GM23338 (cell line): ENCODE results near the gene UBE2V1.

ENCODE experiments used
- CREB1 ChIP-seq: fragments of 250-450 bp; sonication (Bioruptor Pico); IDR thresholded peaks from 2 replicates; pipeline ENCODE4 v1.5.0; 2020; ENCODE audit warnings: low read depth, mild to moderate bottlenecking, moderate library complexity
- CTCF ChIP-seq, 2 experiments: fragments of 200-600 bp in 1 of 2; sonication (generic) in 1 of 2; conservative IDR thresholded peaks; 2 replicates each; pipeline versions ENCODE4 v1.5.1 to v1.6.1; 2016 to 2017; ENCODE audit warnings: antibody characterized with exemption in 2 of 2, low read depth in 2 of 2, mild to moderate bottlenecking in 2 of 2, moderate library complexity in 1 of 2
- EZH2 ChIP-seq: fragments of 200-600 bp; sonication (generic); IDR thresholded peaks from one replicate; pipeline ENCODE4 v1.8.0; 2017; ENCODE audit warnings: antibody characterized with exemption, mild to moderate bottlenecking, low read depth; ENCODE audit not compliant: unreplicated experiment
- EZH2phosphoT487 ChIP-seq: fragments of 200-600 bp; sonication (generic); IDR thresholded peaks from one replicate; pipeline ENCODE4 v1.8.1; 2018; ENCODE audit warnings: antibody characterized with exemption; ENCODE audit not compliant: unreplicated experiment
- POLR2AphosphoS5 ChIP-seq: IDR thresholded peaks from 2 replicates; pipeline ENCODE4 v1.6.1; 2016; ENCODE audit warnings: antibody characterized with exemption, low read depth
- TF ChIP-seq, protein P1 (sequence below): IDR thresholded peaks from one replicate; pipeline ENCODE4 v1.6.1; 2018; ENCODE audit warnings: antibody characterized with exemption; ENCODE audit not compliant: unreplicated experiment

DNA sequence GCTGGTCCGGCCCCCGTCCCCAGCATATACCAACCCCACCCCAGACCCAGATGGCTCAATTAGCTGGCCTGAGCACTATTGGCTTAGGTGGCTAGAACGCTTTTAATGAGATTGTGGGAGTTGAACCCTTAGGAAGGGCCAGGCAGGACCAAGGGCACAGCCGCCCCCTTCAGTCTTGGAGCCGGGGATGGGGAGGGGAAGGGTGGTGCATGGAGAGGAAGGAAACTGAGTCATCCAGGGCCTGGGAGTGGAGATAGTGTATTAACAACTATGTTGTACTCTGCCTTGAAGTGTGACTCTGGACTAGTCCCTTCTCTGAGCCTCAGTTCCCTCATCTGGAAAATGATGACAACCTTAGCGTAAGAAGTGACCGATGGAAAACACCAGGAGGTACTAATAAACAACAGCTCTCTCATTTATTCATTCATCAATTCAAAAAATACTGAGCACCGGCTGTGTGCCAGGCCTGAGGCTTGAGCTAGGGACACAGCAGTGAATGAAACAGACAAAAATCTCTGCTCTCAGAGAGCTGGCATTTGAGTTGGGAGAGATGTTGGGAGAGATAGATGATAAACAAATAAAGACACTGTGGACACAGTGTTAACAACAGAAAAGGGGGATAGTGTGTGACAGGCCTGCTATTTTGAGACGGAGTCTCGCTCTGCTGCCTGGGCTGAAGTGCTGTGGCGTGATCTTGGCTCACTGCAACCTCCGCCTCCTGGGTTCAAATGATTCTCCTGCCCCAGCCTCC is 29.0 kb upstream of the UBE2V1 start:
- TF ChIP-seq EZH2phosphoT487, result no peak
- TF ChIP-seq POLR2AphosphoS5, result no peak
- no peak for TF ChIP-seq CTCF (conservative IDR thresholded peaks at IDR 0.05; ENCODE audit: low read depth in 2 of 2)
- TF ChIP-seq CREB1, result no peak
- TF ChIP-seq, protein P1, sequence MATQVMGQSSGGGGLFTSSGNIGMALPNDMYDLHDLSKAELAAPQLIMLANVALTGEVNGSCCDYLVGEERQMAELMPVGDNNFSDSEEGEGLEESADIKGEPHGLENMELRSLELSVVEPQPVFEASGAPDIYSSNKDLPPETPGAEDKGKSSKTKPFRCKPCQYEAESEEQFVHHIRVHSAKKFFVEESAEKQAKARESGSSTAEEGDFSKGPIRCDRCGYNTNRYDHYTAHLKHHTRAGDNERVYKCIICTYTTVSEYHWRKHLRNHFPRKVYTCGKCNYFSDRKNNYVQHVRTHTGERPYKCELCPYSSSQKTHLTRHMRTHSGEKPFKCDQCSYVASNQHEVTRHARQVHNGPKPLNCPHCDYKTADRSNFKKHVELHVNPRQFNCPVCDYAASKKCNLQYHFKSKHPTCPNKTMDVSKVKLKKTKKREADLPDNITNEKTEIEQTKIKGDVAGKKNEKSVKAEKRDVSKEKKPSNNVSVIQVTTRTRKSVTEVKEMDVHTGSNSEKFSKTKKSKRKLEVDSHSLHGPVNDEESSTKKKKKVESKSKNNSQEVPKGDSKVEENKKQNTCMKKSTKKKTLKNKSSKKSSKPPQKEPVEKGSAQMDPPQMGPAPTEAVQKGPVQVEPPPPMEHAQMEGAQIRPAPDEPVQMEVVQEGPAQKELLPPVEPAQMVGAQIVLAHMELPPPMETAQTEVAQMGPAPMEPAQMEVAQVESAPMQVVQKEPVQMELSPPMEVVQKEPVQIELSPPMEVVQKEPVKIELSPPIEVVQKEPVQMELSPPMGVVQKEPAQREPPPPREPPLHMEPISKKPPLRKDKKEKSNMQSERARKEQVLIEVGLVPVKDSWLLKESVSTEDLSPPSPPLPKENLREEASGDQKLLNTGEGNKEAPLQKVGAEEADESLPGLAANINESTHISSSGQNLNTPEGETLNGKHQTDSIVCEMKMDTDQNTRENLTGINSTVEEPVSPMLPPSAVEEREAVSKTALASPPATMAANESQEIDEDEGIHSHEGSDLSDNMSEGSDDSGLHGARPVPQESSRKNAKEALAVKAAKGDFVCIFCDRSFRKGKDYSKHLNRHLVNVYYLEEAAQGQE, result no peak
- no peak for TF ChIP-seq EZH2
